MM.1S (cell line): Measurements from ENCODE around the gene ACOX2.

Source experiments
- CTCF ChIP-seq: fragments of 300-600 bp; sonication (generic); IDR thresholded peaks from 2 replicates; pipeline ENCODE4 v1.5.1; 2016; ENCODE audit warnings: antibody characterized with exemption, low read length, mixed read lengths
- EZH2 ChIP-seq: fragments of 300-600 bp; sonication (generic); optimal IDR thresholded peaks from 2 replicates; pipeline ENCODE3; 2017; ENCODE audit warnings: low read depth, mild to moderate bottlenecking, antibody characterized with exemption, low read length, mixed read lengths

DNA sequence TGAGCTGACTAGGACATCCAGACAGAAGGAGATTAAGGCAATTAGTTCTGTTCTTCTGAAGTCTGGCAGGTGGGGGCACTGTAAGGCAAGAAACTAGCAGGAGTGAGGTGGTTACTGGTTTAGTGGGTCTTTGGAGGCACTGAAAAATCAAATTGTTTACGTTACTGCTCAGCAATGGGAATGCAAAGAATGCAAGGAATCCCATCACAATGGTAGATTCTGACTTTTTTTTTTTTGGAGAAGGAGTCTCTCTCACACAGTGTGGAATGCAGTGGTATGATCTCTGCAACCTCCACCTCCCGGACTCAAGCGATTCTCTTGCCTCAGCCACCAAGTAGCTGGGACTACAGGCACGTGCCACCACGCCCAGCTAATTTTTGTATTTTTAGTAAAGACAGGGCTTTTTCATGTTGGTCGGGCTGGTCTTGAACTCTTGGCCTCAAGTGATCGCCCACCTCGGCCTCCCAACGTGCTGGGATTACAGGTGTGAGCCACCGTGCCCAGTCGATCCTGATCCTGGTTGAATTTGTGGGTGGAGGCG is 23.9 kb upstream of the ACOX2 start:
- no peak for TF ChIP-seq CTCF
- TF ChIP-seq EZH2, result no peak
